ENCODE results near the gene TBC1D8.

Gene TBC1D8

GRCh38 chr2:101032084-101032776 lies 119.0 kb downstream of the TBC1D8 start:
- no peak for TF ChIP-seq CTCF (IDR thresholded peaks at IDR 0.05; ENCODE audit: borderline replicate concordance, insufficient read depth, low read depth, low read length)
- no peak overlapping the region for H3K4me3 ChIP-seq (ENCODE audit: low read depth, low read length)

GRCh38 chr2:101030866-101031554 lies 120.2 kb downstream of the TBC1D8 start:
- TF ChIP-seq CTCF (IDR thresholded peaks at IDR 0.05; ENCODE audit: borderline replicate concordance, insufficient read depth, low read depth, low read length), result no peak

GRCh38 chr2:101027852-101028251 lies 123.3 kb downstream of the TBC1D8 start:
- no peak for TF ChIP-seq CTCF (IDR thresholded peaks at IDR 0.05; ENCODE audit: borderline replicate concordance, insufficient read depth, low read depth, low read length)
- no peak overlapping the region for H3K4me3 ChIP-seq (ENCODE audit: low read depth, low read length)

More at GRCh38 chr2:101030866-101031554, 120.2 kb downstream of the TBC1D8 start:
- H3K4me3 ChIP-seq (ENCODE audit: low read depth, low read length), result no peak overlapping the region

GRCh38 chr2:101026923-101027469 lies 124.2 kb downstream of the TBC1D8 start:
- TF ChIP-seq CTCF (IDR thresholded peaks at IDR 0.05; ENCODE audit: borderline replicate concordance, insufficient read depth, low read depth, low read length), result no peak
- no peak overlapping the region for H3K4me3 ChIP-seq (ENCODE audit: low read depth, low read length)

GRCh38 chr2:101026253-101026701 lies 124.9 kb downstream of the TBC1D8 start:
- TF ChIP-seq CTCF (IDR thresholded peaks at IDR 0.05; ENCODE audit: borderline replicate concordance, insufficient read depth, low read depth, low read length), result no peak

GRCh38 chr2:101025561-101025960 lies 125.6 kb downstream of the TBC1D8 start:
- no peak overlapping the region for H3K4me3 ChIP-seq (ENCODE audit: low read depth, low read length)
- no peak for TF ChIP-seq CTCF (IDR thresholded peaks at IDR 0.05; ENCODE audit: borderline replicate concordance, insufficient read depth, low read depth, low read length)

More at GRCh38 chr2:101026253-101026701, 124.9 kb downstream of the TBC1D8 start:
- no peak overlapping the region for H3K4me3 ChIP-seq (ENCODE audit: low read depth, low read length)
